ENCODE measurements around the gene ZC3H4. TPM values are rescaled to one million over a fixed set of nuclear protein-coding genes. Genes with fewer than 3 reads are reported as not detected.

The ZC3H4 gene
- polyA plus RNA-seq, 2 donors = 8.4 to 13.5 TPM

- H3K36me3 ChIP-seq (ENCODE audit: control insufficient read depth in 2 of 2, insufficient read depth in 2 of 2, low read length in 1 of 2) = no peaks in the 10 kb centered on the region
- 5 to 7% methylated on average over 35 of the region's 35 CpGs for WGBS, 2 donors
- peak overlapping the region; percentile 42 to 51 for H3K4me3 ChIP-seq (ENCODE audit: low read depth in 1 of 2, low read length in 2 of 2)
- no peaks in the 10 kb centered on the region for H3K27me3 ChIP-seq (ENCODE audit: control insufficient read depth in 1 of 2, insufficient read depth in 2 of 2, low read length in 2 of 2)
- no peaks in the 10 kb centered on the region for H3K9me3 ChIP-seq (ENCODE audit: control insufficient read depth in 2 of 2, insufficient read depth in 1 of 2, low read depth in 1 of 2, low read length in 1 of 2)
- H3K27ac ChIP-seq (ENCODE audit: low read depth in 2 of 2, low read length in 1 of 2) = peak overlapping the region; percentile 91 to 94
- H3K4me1 ChIP-seq (ENCODE audit: control insufficient read depth in 2 of 2, insufficient read depth in 2 of 2, low read length in 1 of 2) = no peaks in the 10 kb centered on the region
Observed at GRCh38 chr19:47035127-47036096, 78.2 kb downstream of the ZC3H4 start.

- Histone ChIP-seq H3K36me3 (ENCODE audit: control insufficient read depth in 2 of 2, insufficient read depth in 2 of 2, low read length in 1 of 2) (no peaks in the 10 kb centered on the region), H3K4me1 (ENCODE audit: control insufficient read depth in 2 of 2, insufficient read depth in 2 of 2, low read length in 1 of 2) (no peaks in the 10 kb centered on the region), H3K27ac (ENCODE audit: low read depth in 2 of 2, low read length in 1 of 2) (no peak overlapping the region), H3K9me3 (ENCODE audit: control insufficient read depth in 2 of 2, insufficient read depth in 1 of 2, low read depth in 1 of 2, low read length in 1 of 2) (no peaks in the 10 kb centered on the region), H3K27me3 (ENCODE audit: control insufficient read depth in 1 of 2, insufficient read depth in 2 of 2, low read length in 2 of 2) (peaks cover 0 to 2% of the 10 kb centered on the region in 2 donors), H3K4me3 (ENCODE audit: low read depth in 1 of 2, low read length in 2 of 2) (no peak overlapping the region)
- 14% methylated on average over 16 to 17 of the region's 17 CpGs for WGBS, 2 donors
Observed at GRCh38 chr19:47032171-47032811, 81.3 kb downstream of the ZC3H4 start.

GRCh38 chr19:47028195-47028601 is 85.4 kb downstream of the ZC3H4 start:
- H3K36me3 ChIP-seq (ENCODE audit: control insufficient read depth in 2 of 2, insufficient read depth in 2 of 2, low read length in 1 of 2) = no peaks in the 10 kb centered on the region
- H3K27ac ChIP-seq (ENCODE audit: low read depth in 2 of 2, low read length in 1 of 2) = no peak overlapping the region
- 15 to 16% methylated on average over 14 of the region's 14 CpGs for WGBS, 2 donors
- peaks cover 0 to 7% of the 10 kb centered on the region in 2 donors for H3K27me3 ChIP-seq (ENCODE audit: control insufficient read depth in 1 of 2, insufficient read depth in 2 of 2, low read length in 2 of 2)
- no peak overlapping the region for H3K4me3 ChIP-seq (ENCODE audit: low read depth in 1 of 2, low read length in 2 of 2)
- H3K4me1 ChIP-seq (ENCODE audit: control insufficient read depth in 2 of 2, insufficient read depth in 2 of 2, low read length in 1 of 2) = peaks cover 1 to 4% of the 10 kb centered on the region in 2 donors
- peaks cover 0 to 3% of the 10 kb centered on the region in 2 donors for H3K9me3 ChIP-seq (ENCODE audit: control insufficient read depth in 2 of 2, insufficient read depth in 1 of 2, low read depth in 1 of 2, low read length in 1 of 2)

- H3K9me3 ChIP-seq (ENCODE audit: control insufficient read depth in 2 of 2, insufficient read depth in 1 of 2, low read depth in 1 of 2, low read length in 1 of 2) = peaks cover 0 to 3% of the 10 kb centered on the region in 2 donors
- no peak overlapping the region for H3K27ac ChIP-seq (ENCODE audit: low read depth in 2 of 2, low read length in 1 of 2)
- 33 to 38% methylated on average over 9 to 12 of the region's 12 CpGs for WGBS, 2 donors
- H3K4me1 ChIP-seq (ENCODE audit: control insufficient read depth in 2 of 2, insufficient read depth in 2 of 2, low read length in 1 of 2) = peaks cover 3 to 5% of the 10 kb centered on the region in 2 donors
- H3K36me3 ChIP-seq (ENCODE audit: control insufficient read depth in 2 of 2, insufficient read depth in 2 of 2, low read length in 1 of 2) = no peaks in the 10 kb centered on the region
- H3K4me3 ChIP-seq (ENCODE audit: low read depth in 1 of 2, low read length in 2 of 2) = no peak overlapping the region
- H3K27me3 ChIP-seq (ENCODE audit: control insufficient read depth in 1 of 2, insufficient read depth in 2 of 2, low read length in 2 of 2) = peaks cover 0 to 9% of the 10 kb centered on the region in 2 donors
Observed at GRCh38 chr19:47027586-47028088, 85.9 kb downstream of the ZC3H4 start.

GRCh38 chr19:47026889-47027288 is 86.7 kb downstream of the ZC3H4 start:
- H3K36me3 ChIP-seq (ENCODE audit: control insufficient read depth in 2 of 2, insufficient read depth in 2 of 2, low read length in 1 of 2) = no peaks in the 10 kb centered on the region
- no peak overlapping the region for H3K4me3 ChIP-seq (ENCODE audit: low read depth in 1 of 2, low read length in 2 of 2)
- peaks cover 0 to 3% of the 10 kb centered on the region in 2 donors for H3K9me3 ChIP-seq (ENCODE audit: control insufficient read depth in 2 of 2, insufficient read depth in 1 of 2, low read depth in 1 of 2, low read length in 1 of 2)
- H3K27me3 ChIP-seq (ENCODE audit: control insufficient read depth in 1 of 2, insufficient read depth in 2 of 2, low read length in 2 of 2) = peaks cover 5 to 16% of the 10 kb centered on the region in 2 donors
- H3K4me1 ChIP-seq (ENCODE audit: control insufficient read depth in 2 of 2, insufficient read depth in 2 of 2, low read length in 1 of 2) = peaks cover 3 to 5% of the 10 kb centered on the region in 2 donors
- H3K27ac ChIP-seq (ENCODE audit: low read depth in 2 of 2, low read length in 1 of 2) = no peak overlapping the region
- WGBS, 2 donors = 88 to 94% methylated on average over 8 of the region's 8 CpGs

GRCh38 chr19:47026156-47026555 is 87.4 kb downstream of the ZC3H4 start:
- Histone ChIP-seq H3K4me3 (ENCODE audit: low read depth in 1 of 2, low read length in 2 of 2) (no peak overlapping the region), H3K9me3 (ENCODE audit: control insufficient read depth in 2 of 2, insufficient read depth in 1 of 2, low read depth in 1 of 2, low read length in 1 of 2) (peaks cover 0 to 3% of the 10 kb centered on the region in 2 donors), H3K36me3 (ENCODE audit: control insufficient read depth in 2 of 2, insufficient read depth in 2 of 2, low read length in 1 of 2) (no peaks in the 10 kb centered on the region), H3K27ac (ENCODE audit: low read depth in 2 of 2, low read length in 1 of 2) (no peak overlapping the region), H3K4me1 (ENCODE audit: control insufficient read depth in 2 of 2, insufficient read depth in 2 of 2, low read length in 1 of 2) (peaks cover 3 to 5% of the 10 kb centered on the region in 2 donors), H3K27me3 (ENCODE audit: control insufficient read depth in 1 of 2, insufficient read depth in 2 of 2, low read length in 2 of 2) (peaks cover 5 to 21% of the 10 kb centered on the region in 2 donors)
- WGBS, 2 donors = 75 to 87% methylated on average over 2 of the region's 2 CpGs

- H3K4me3 ChIP-seq (ENCODE audit: low read depth in 1 of 2, low read length in 2 of 2) = no peak overlapping the region
- WGBS, 2 donors = 73 to 81% methylated on average over 5 of the region's 5 CpGs
- no peak overlapping the region for H3K27ac ChIP-seq (ENCODE audit: low read depth in 2 of 2, low read length in 1 of 2)
- peaks cover 10 to 15% of the 10 kb centered on the region in 2 donors for H3K4me1 ChIP-seq (ENCODE audit: control insufficient read depth in 2 of 2, insufficient read depth in 2 of 2, low read length in 1 of 2)
- H3K27me3 ChIP-seq (ENCODE audit: control insufficient read depth in 1 of 2, insufficient read depth in 2 of 2, low read length in 2 of 2) = peaks cover 5 to 36% of the 10 kb centered on the region in 2 donors
- H3K9me3 ChIP-seq (ENCODE audit: control insufficient read depth in 2 of 2, insufficient read depth in 1 of 2, low read depth in 1 of 2, low read length in 1 of 2) = peaks cover 0 to 3% of the 10 kb centered on the region in 2 donors
- no peaks in the 10 kb centered on the region for H3K36me3 ChIP-seq (ENCODE audit: control insufficient read depth in 2 of 2, insufficient read depth in 2 of 2, low read length in 1 of 2)
Observed at GRCh38 chr19:47024502-47024901, 89.1 kb downstream of the ZC3H4 start.

- no peak overlapping the region for H3K27ac ChIP-seq (ENCODE audit: low read depth in 2 of 2, low read length in 1 of 2)
- H3K27me3 ChIP-seq (ENCODE audit: control insufficient read depth in 1 of 2, insufficient read depth in 2 of 2, low read length in 2 of 2) = peaks cover 5 to 36% of the 10 kb centered on the region in 2 donors
- no peak overlapping the region for H3K4me3 ChIP-seq (ENCODE audit: low read depth in 1 of 2, low read length in 2 of 2)
- peaks cover 0 to 3% of the 10 kb centered on the region in 2 donors for H3K9me3 ChIP-seq (ENCODE audit: control insufficient read depth in 2 of 2, insufficient read depth in 1 of 2, low read depth in 1 of 2, low read length in 1 of 2)
- 37% methylated on average over 7 of the region's 7 CpGs for WGBS, 2 donors
- H3K4me1 ChIP-seq (ENCODE audit: control insufficient read depth in 2 of 2, insufficient read depth in 2 of 2, low read length in 1 of 2) = peaks cover 10 to 15% of the 10 kb centered on the region in 2 donors
- no peaks in the 10 kb centered on the region for H3K36me3 ChIP-seq (ENCODE audit: control insufficient read depth in 2 of 2, insufficient read depth in 2 of 2, low read length in 1 of 2)
Observed at GRCh38 chr19:47023448-47023794, 90.2 kb downstream of the ZC3H4 start.

GRCh38 chr19:47022541-47023447 is 90.8 kb downstream of the ZC3H4 start:
- H3K27me3 ChIP-seq (ENCODE audit: control insufficient read depth in 1 of 2, insufficient read depth in 2 of 2, low read length in 2 of 2) = peaks cover 5 to 34% of the 10 kb centered on the region in 2 donors
- no peak overlapping the region for H3K27ac ChIP-seq (ENCODE audit: low read depth in 2 of 2, low read length in 1 of 2)
- no peak overlapping the region for H3K4me3 ChIP-seq (ENCODE audit: low read depth in 1 of 2, low read length in 2 of 2)
- H3K36me3 ChIP-seq (ENCODE audit: control insufficient read depth in 2 of 2, insufficient read depth in 2 of 2, low read length in 1 of 2) = no peaks in the 10 kb centered on the region
- WGBS, 2 donors = 6% methylated on average over 33 of the region's 33 CpGs
- H3K4me1 ChIP-seq (ENCODE audit: control insufficient read depth in 2 of 2, insufficient read depth in 2 of 2, low read length in 1 of 2) = peaks cover 10 to 15% of the 10 kb centered on the region in 2 donors
- peaks cover 0 to 3% of the 10 kb centered on the region in 2 donors for H3K9me3 ChIP-seq (ENCODE audit: control insufficient read depth in 2 of 2, insufficient read depth in 1 of 2, low read depth in 1 of 2, low read length in 1 of 2)
